Pancreas (tissue), 10 donors: Measurements from ENCODE around the gene IMPACT. TPM values are rescaled to one million over a fixed set of nuclear protein-coding genes. Genes with fewer than 3 reads are reported as not detected.

Experiments
- ATAC-seq, 4 donors: fragments of 200-7000 bp; cut with Tn5 transposase; one replicate each; pipeline versions ENCODE4 v1.8.0 to v1.9.1; 2020; ENCODE audit warnings: mild to moderate bottlenecking in 4 of 4, moderate library complexity in 4 of 4
- DNase-seq, 6 donors: peaks; one replicate each; pipeline ENCODE4 v3.0.0-alpha.2; 2020
- FAIRE-seq: peaks from 2 replicates; lab custom pipeline; 2012; peaks lifted over from hg19 to GRCh38; lab: Jason Lieb, UNC
- H3K27ac ChIP-seq, 4 donors: fragments of 200-600 bp; sonication (generic); 1 replicate in 3 of 4; 2 replicates in 1 of 4; pipeline versions ENCODE4 v1.5.0 to v1.8.0; 2020
- H3K27me3 ChIP-seq, 4 donors: fragments of 200-600 bp; one replicate each; pipeline ENCODE4 v1.8.0; 2021
- H3K36me3 ChIP-seq, 3 donors: fragments of 200-600 bp; sonication (generic) in 1 of 3; one replicate each; pipeline versions ENCODE4 v1.5.0 to v1.8.0; 2020 to 2021
- H3K4me1 ChIP-seq, 3 donors: fragments of 200-600 bp; one replicate each; pipeline ENCODE4 v1.8.0; 2021
- H3K4me3 ChIP-seq, 4 donors: fragments of 200-600 bp; sonication (generic) in 2 of 4; one replicate each; pipeline versions ENCODE4 v1.5.0 to v1.8.0; 2020 to 2021
- H3K9me3 ChIP-seq, 4 donors: fragments of 200-600 bp; one replicate each; pipeline ENCODE4 v1.8.0; 2021
- CTCF ChIP-seq, 4 donors: fragments of 200-600 bp; sonication (generic) in 3 of 4; IDR thresholded peaks; one replicate each; pipeline versions ENCODE4 v1.5.0 to v1.8.0; 2021; ENCODE audit warnings: antibody characterized with exemption in 4 of 4
- WGBS, 2 donors: extraction: QIAGEN DNeasy Blood & Tissue Kit; methylation state at CpG; one replicate each; pipeline ENCODE4 v1.1.7; 2013; 5-methylcytosine and 5-hydroxymethylcytosine counted together
- intact Hi-C, 3 donors: fragments of 100-400 bp; cut with DNase I; formaldehyde crosslinking; loops; one replicate each; pipeline versions ENCODE4 v1.11.1 to v1.14.2; 2022
- polyA plus RNA-seq, 2 donors: library from polyadenylated mRNA; stranded (reverse); fragments of 200-250 nt; gene quantifications; one replicate each; pipeline ENCODE4 v1.2.3, GENCODE V29; 2013
- total RNA-seq, 6 donors: library from RNA; stranded (reverse); fragmentation: NEBNext Ultra II Directional in 4 of 6; extraction: Animal tissue kit (Norgen Biotek cat#: 25700) in 4 of 6; gene quantifications; one replicate each; pipeline versions ENCODE4 v1.2.1 to v1.2.4, GENCODE V29; 2021 to 2023
- donor health status: healthy with polysubstance abuse.
- donor health status: DM: no; HTN: no; CAD: no; lungs with moderate emphysema.
- donor health status: DM: no; HTN: no; CAD: no.
- donor health status: control.
- donor health status: control.
- donor health status: Bipolar disorder and iron deficiency.
- donor health status: DM: yes; HTN: yes; CAD: no.
- donor health status: DM: no; HTN: no; CAD: no.
- donor health status: DM: no; HTN: no; CAD: no.
- donor health status: DM: yes; HTN: yes; CAD: no.

IMPACT gene
- total and polyA plus RNA-seq, 8 donors: 7.1 to 23.7 (median 17.9) TPM

GRCh38 chr18:24466771-24467170, 40.3 kb downstream of the IMPACT start:
- H3K27ac ChIP-seq: no peak overlapping the region
- ATAC-seq (no peak), DNase-seq (no peak), FAIRE-seq (no peak)
- no peaks in the 10 kb centered on the region for H3K27me3 ChIP-seq
- intact Hi-C loops: no loop called here
- no peaks in the 10 kb centered on the region for H3K36me3 ChIP-seq
- no peak overlapping the region for H3K4me3 ChIP-seq
- no peak for TF ChIP-seq CTCF (IDR thresholded peaks at IDR 0.05)
- H3K9me3 ChIP-seq: no peaks in the 10 kb centered on the region
- 59 to 70% methylated on average over 2 of the region's 2 CpGs for WGBS, 2 donors
- H3K4me1 ChIP-seq: no peaks in the 10 kb centered on the region

- Histone ChIP-seq H3K4me3 (no peak overlapping the region), H3K9me3 (no peaks in the 10 kb centered on the region), H3K27me3 (no peaks in the 10 kb centered on the region), H3K36me3 (no peaks in the 10 kb centered on the region), H3K27ac (no peak overlapping the region), H3K4me1 (no peaks in the 10 kb centered on the region)
- DNase-seq (no peak), FAIRE-seq (no peak), ATAC-seq (no peak)
- intact Hi-C loops: no loop called here
- WGBS, 2 donors: 70 to 72% methylated on average over 3 of the region's 3 CpGs
- TF ChIP-seq CTCF (IDR thresholded peaks at IDR 0.05): no peak
Measured at GRCh38 chr18:24470022-24470618, 43.6 kb downstream of the IMPACT start.

GRCh38 chr18:24470805-24471204, 44.3 kb downstream of the IMPACT start:
- 89 to 91% methylated on average over 7 of the region's 7 CpGs for WGBS, 2 donors
- no peak overlapping the region for H3K4me3 ChIP-seq
- no peaks in the 10 kb centered on the region for H3K36me3 ChIP-seq
- no peaks in the 10 kb centered on the region for H3K4me1 ChIP-seq
- intact Hi-C loops: no loop called here
- H3K9me3 ChIP-seq: no peaks in the 10 kb centered on the region
- ATAC-seq (no peak), FAIRE-seq (no peak), DNase-seq (no peak)
- no peak for TF ChIP-seq CTCF (IDR thresholded peaks at IDR 0.05)
- H3K27me3 ChIP-seq: no peaks in the 10 kb centered on the region
- H3K27ac ChIP-seq: no peak overlapping the region

GRCh38 chr18:24472591-24472990, 46.1 kb downstream of the IMPACT start:
- no peak overlapping the region for H3K4me3 ChIP-seq
- no peak for FAIRE-seq
- ATAC-seq: no peak
- WGBS, 2 donors: 91 to 93% methylated on average over 5 of the region's 5 CpGs
- no peaks in the 10 kb centered on the region for H3K27me3 ChIP-seq
- H3K9me3 ChIP-seq: no peaks in the 10 kb centered on the region
- no peak overlapping the region for H3K27ac ChIP-seq
- no peaks in the 10 kb centered on the region for H3K4me1 ChIP-seq
- no peak for TF ChIP-seq CTCF (IDR thresholded peaks at IDR 0.05)
- DNase-seq: no peak
- no peaks in the 10 kb centered on the region for H3K36me3 ChIP-seq
- intact Hi-C loops: no loop called here

GRCh38 chr18:24474406-24474805, 47.9 kb downstream of the IMPACT start:
- H3K4me3 ChIP-seq: no peak overlapping the region
- no peaks in the 10 kb centered on the region for H3K36me3 ChIP-seq
- intact Hi-C loops: no loop called here
- no peaks in the 10 kb centered on the region for H3K9me3 ChIP-seq
- TF ChIP-seq CTCF (IDR thresholded peaks at IDR 0.05): no peak
- H3K27me3 ChIP-seq: no peaks in the 10 kb centered on the region
- FAIRE-seq (no peak), ATAC-seq (no peak), DNase-seq (no peak)
- no peaks in the 10 kb centered on the region for H3K4me1 ChIP-seq
- H3K27ac ChIP-seq: no peak overlapping the region
- 60 to 65% methylated on average over 2 of the region's 2 CpGs for WGBS, 2 donors
